NT2/D1 (cell line): ENCODE data around the gene DNAJC12.

Source experiments
- SUZ12 ChIP-seq: IDR thresholded peaks from 2 replicates; pipeline ENCODE4 v1.6.1; 2011; ENCODE audit not compliant: insufficient read length, insufficient read depth; ENCODE audit errors: extremely low read depth
- ZNF274 ChIP-seq: IDR thresholded peaks from 2 replicates; pipeline ENCODE4 v1.6.1; 2011; ENCODE audit warnings: mild to moderate bottlenecking, low read depth, low read length

- no peak for TF ChIP-seq SUZ12
- no peak for TF ChIP-seq ZNF274
Measured at GRCh38 chr10:67861750-67862432, 23.9 kb upstream of the DNAJC12 start.
